Trophoblast cell (in vitro differentiated cells and primary cell): ENCODE results near the gene SYNGR2.

Source experiments
- DNase-seq, 2 donors: peaks; one replicate each; pipeline ENCODE4 v3.0.0-alpha.2; 2016
- H2AFZ ChIP-seq: 2 replicates; pipeline ENCODE4 v1.6.1; 2013; ENCODE audit warnings: low read length, moderate library complexity, mild to moderate bottlenecking; ENCODE audit not compliant: insufficient read depth, poor library complexity
- H2AK5ac ChIP-seq: 2 replicates; pipeline ENCODE4 v1.6.1; 2013; ENCODE audit warnings: mild to moderate bottlenecking, low read length
- H2BK120ac ChIP-seq: 2 replicates; pipeline ENCODE4 v1.6.1; 2013; ENCODE audit warnings: low read length, mild to moderate bottlenecking, moderate library complexity; ENCODE audit not compliant: insufficient read depth, poor library complexity
- H2BK12ac ChIP-seq: 2 replicates; pipeline ENCODE4 v1.6.1; 2013; ENCODE audit warnings: mild to moderate bottlenecking, low read length, moderate library complexity
- H2BK5ac ChIP-seq: 2 replicates; pipeline ENCODE4 v1.6.1; 2013; ENCODE audit warnings: low read length, low read depth, moderate library complexity, mild to moderate bottlenecking; ENCODE audit not compliant: poor library complexity
- H3K14ac ChIP-seq: 2 replicates; pipeline ENCODE4 v1.6.1; 2013; ENCODE audit warnings: mild to moderate bottlenecking, low read length
- H3K18ac ChIP-seq: 2 replicates; pipeline ENCODE4 v1.6.1; 2013; ENCODE audit warnings: mild to moderate bottlenecking, low read length
- H3K23ac ChIP-seq: 2 replicates; pipeline ENCODE4 v1.6.1; 2013; ENCODE audit warnings: low read length
- H3K27ac ChIP-seq: 2 replicates; pipeline ENCODE4 v1.5.1; 2013; ENCODE audit warnings: low read depth, mild to moderate bottlenecking, inconsistent platforms, low read length, moderate library complexity
- H3K27me3 ChIP-seq: 2 replicates; pipeline ENCODE4 v1.6.1; 2013; ENCODE audit warnings: inconsistent platforms, mild to moderate bottlenecking, low read length, moderate library complexity; ENCODE audit not compliant: insufficient read depth
- H3K36me3 ChIP-seq, 2 experiments: 1 replicate in 1 of 2; 2 replicates in 1 of 2; pipeline ENCODE4 v1.6.1; 2013; ENCODE audit warnings: low read length in 2 of 2, mild to moderate bottlenecking in 2 of 2, moderate library complexity in 1 of 2; ENCODE audit not compliant: insufficient read depth in 2 of 2, control insufficient read depth in 1 of 2
- H3K4ac ChIP-seq: 2 replicates; pipeline ENCODE4 v1.6.1; 2013; ENCODE audit warnings: low read depth, mild to moderate bottlenecking, low read length, moderate library complexity
- H3K4me1 ChIP-seq, 2 experiments: 1 replicate in 1 of 2; 2 replicates in 1 of 2; pipeline ENCODE4 v1.6.1; 2013; ENCODE audit warnings: low read length in 2 of 2, mild to moderate bottlenecking in 2 of 2, moderate library complexity in 1 of 2; ENCODE audit not compliant: insufficient read depth in 2 of 2, control insufficient read depth in 1 of 2
- H3K4me2 ChIP-seq: 2 replicates; pipeline ENCODE4 v1.6.1; 2013; ENCODE audit warnings: inconsistent platforms, mild to moderate bottlenecking, low read length, moderate library complexity
- H3K4me3 ChIP-seq: 2 replicates; pipeline ENCODE4 v1.5.1; 2013; ENCODE audit warnings: mild to moderate bottlenecking, low read depth, low read length, inconsistent platforms
- H3K79me1 ChIP-seq: one replicate; pipeline ENCODE4 v1.6.1; 2013; ENCODE audit warnings: low read length
- H3K79me2 ChIP-seq: 2 replicates; pipeline ENCODE4 v1.6.1; 2013; ENCODE audit warnings: low read length, mild to moderate bottlenecking; ENCODE audit not compliant: control insufficient read depth, insufficient read depth, poor library complexity
- H3K9ac ChIP-seq: 2 replicates; pipeline ENCODE4 v1.6.1; 2013; ENCODE audit warnings: mild to moderate bottlenecking, low read length
- H3K9me3 ChIP-seq: 2 replicates; pipeline ENCODE4 v1.6.1; 2013; ENCODE audit warnings: low read depth, mild to moderate bottlenecking, control low read depth, inconsistent platforms, low read length; ENCODE audit not compliant: insufficient read depth
- H4K12ac ChIP-seq: 2 replicates; pipeline ENCODE4 v1.6.1; 2013; ENCODE audit warnings: low read depth, mild to moderate bottlenecking, low read length, moderate library complexity
- H4K8ac ChIP-seq: 2 replicates; pipeline ENCODE4 v1.6.1; 2013; ENCODE audit warnings: low read depth, mild to moderate bottlenecking, low read length, moderate library complexity
- H4K91ac ChIP-seq: one replicate; pipeline ENCODE4 v1.6.1; 2013; ENCODE audit warnings: low read depth, mild to moderate bottlenecking, low read length, moderate library complexity
- WGBS: extraction: QIAGEN DNeasy Blood & Tissue Kit; methylation state at CpG from one replicate; pipeline ENCODE4 v1.1.7; 2013; ENCODE audit warnings: missing lambda C conversion rate; ENCODE audit not compliant: insufficient read length, insufficient coverage; ENCODE audit errors: extremely low coverage; 5-methylcytosine and 5-hydroxymethylcytosine counted together

The SYNGR2 gene

DNA sequence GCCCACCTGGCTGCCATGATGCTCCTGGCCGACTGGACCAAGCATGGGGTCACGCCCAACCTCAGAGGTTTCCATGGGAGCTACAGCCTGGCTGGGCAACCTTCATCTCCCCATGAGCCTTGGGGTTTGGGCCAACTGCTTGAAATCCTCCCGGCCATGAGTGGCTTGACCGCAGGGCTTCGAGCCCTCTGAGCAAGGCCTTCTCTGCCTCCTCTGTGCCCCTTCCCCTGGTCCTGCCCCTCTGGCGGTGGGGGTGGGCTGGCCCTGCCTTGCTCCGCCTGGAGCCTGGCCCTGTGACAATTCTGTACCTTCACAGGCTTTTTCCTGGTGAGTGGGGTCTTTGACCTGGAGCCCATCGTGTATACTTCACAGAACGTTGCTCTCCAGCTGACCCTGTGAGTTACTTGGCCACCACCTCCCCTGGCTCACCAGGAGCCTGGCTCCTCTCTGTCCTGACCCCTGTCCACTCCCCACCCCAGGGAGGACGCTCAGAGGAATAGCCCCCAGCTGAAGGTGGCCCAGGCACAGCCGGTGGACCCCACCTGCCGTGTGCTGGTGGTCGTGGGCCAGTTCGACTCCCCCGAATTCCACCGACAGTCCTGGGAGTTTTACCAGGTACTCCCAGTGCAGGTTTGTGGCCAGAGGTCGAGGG lies 36.9 kb downstream of the SYNGR2 start:
- Histone ChIP-seq H2AFZ (no peak overlapping the region), H3K14ac (no peak overlapping the region), H3K36me3 (peaks cover 3 to 10% of the 10 kb centered on the region in 2 experiments), H2BK5ac (no peak overlapping the region), H2AK5ac (no peak overlapping the region), H3K27me3 (no peaks in the 10 kb centered on the region), H3K79me2 (no peaks in the 10 kb centered on the region), H3K4ac (no peak overlapping the region), H3K4me2 (no peak overlapping the region), H4K91ac (no peak overlapping the region), H2BK12ac (no peak overlapping the region), H3K79me1 (no peaks in the 10 kb centered on the region), H3K27ac (no peak overlapping the region), H3K23ac (no peak overlapping the region), H3K9ac (no peak overlapping the region), H3K9me3 (peaks cover 4% of the 10 kb centered on the region), H4K8ac (no peak overlapping the region), H4K12ac (no peak overlapping the region), H3K4me3 (no peak overlapping the region), H3K4me1 (no peaks in the 10 kb centered on the region), H2BK120ac (no peak overlapping the region), H3K18ac (no peak overlapping the region)
- no CpG with 5 or more reads among the region's 17 CpGs for WGBS
- DNase-seq, result no peak

- Histone ChIP-seq H2BK120ac (no peak overlapping the region), H2BK12ac (no peak overlapping the region), H2AFZ (no peak overlapping the region), H3K4ac (no peak overlapping the region), H3K23ac (no peak overlapping the region), H4K91ac (no peak overlapping the region), H3K79me1 (no peaks in the 10 kb centered on the region), H4K12ac (no peak overlapping the region), H3K18ac (no peak overlapping the region), H2AK5ac (no peak overlapping the region), H4K8ac (no peak overlapping the region), H3K27ac (no peak overlapping the region), H3K14ac (no peak overlapping the region), H3K27me3 (no peaks in the 10 kb centered on the region), H3K4me3 (no peak overlapping the region), H3K9me3 (peaks cover 4% of the 10 kb centered on the region), H3K36me3 (peaks cover 3 to 10% of the 10 kb centered on the region in 2 experiments), H3K79me2 (no peaks in the 10 kb centered on the region), H3K4me2 (no peak overlapping the region), H3K4me1 (no peaks in the 10 kb centered on the region), H2BK5ac (no peak overlapping the region), H3K9ac (no peak overlapping the region)
- WGBS, result no CpG with 5 or more reads among the region's 7 CpGs
- DNase-seq, result no peak
Observed at GRCh38 chr17:78206298-78206697, 37.9 kb downstream of the SYNGR2 start.

- Histone ChIP-seq H3K27me3 (no peaks in the 10 kb centered on the region), H2BK120ac (no peak overlapping the region)
Observed at GRCh38 chr17:78208486-78208885, 40.1 kb downstream of the SYNGR2 start.

DNA sequence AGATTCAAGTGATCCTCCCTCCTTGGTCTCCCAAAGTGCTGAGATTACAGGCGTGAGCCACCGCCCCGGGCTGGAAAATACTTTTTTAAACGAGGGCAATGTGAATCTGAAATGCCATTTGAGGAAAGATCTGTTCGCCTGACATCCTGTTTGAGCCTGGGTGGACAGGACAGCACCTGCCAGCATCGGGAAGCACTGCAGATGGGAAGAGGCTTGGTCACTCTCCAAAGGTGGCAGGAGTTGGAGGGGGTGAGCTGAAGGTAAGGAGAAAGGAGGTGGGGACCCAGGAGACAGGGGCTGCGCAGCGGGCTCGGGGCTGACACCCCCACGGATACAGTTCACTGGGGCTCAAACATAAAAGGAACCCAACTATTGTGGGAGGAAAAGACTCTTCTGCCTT lies 41.7 kb downstream of the SYNGR2 start:
- H3K4ac ChIP-seq, result no peak overlapping the region
- no peak overlapping the region for H3K23ac ChIP-seq
- no CpG with 5 or more reads among the region's 10 CpGs for WGBS
- H2AFZ ChIP-seq, result no peak overlapping the region
- H3K27ac ChIP-seq, result no peak overlapping the region
- no peak overlapping the region for H4K8ac ChIP-seq
- peaks cover 4 to 6% of the 10 kb centered on the region in 2 experiments for H3K4me1 ChIP-seq
- H3K4me2 ChIP-seq, result no peak overlapping the region
- H3K79me2 ChIP-seq, result peaks cover 7% of the 10 kb centered on the region
- H3K14ac ChIP-seq, result no peak overlapping the region
- H4K12ac ChIP-seq, result no peak overlapping the region
- H3K9me3 ChIP-seq, result no peaks in the 10 kb centered on the region
- peaks cover 0 to 3% of the 10 kb centered on the region in 2 experiments for H3K36me3 ChIP-seq
- no peak overlapping the region for H2BK12ac ChIP-seq
- no peak overlapping the region for H2BK120ac ChIP-seq
- H3K4me3 ChIP-seq, result no peak overlapping the region
- no peak for DNase-seq
- peaks cover 4% of the 10 kb centered on the region for H3K79me1 ChIP-seq
- no peak overlapping the region for H2AK5ac ChIP-seq
- no peak overlapping the region for H3K18ac ChIP-seq
- no peak overlapping the region for H3K9ac ChIP-seq
- no peak overlapping the region for H4K91ac ChIP-seq
- no peak overlapping the region for H2BK5ac ChIP-seq
- no peaks in the 10 kb centered on the region for H3K27me3 ChIP-seq

More at GRCh38 chr17:78208486-78208885, 40.1 kb downstream of the SYNGR2 start:
- Histone ChIP-seq H2AK5ac (no peak overlapping the region), H3K18ac (no peak overlapping the region), H2BK12ac (no peak overlapping the region), H3K79me2 (no peaks in the 10 kb centered on the region), H3K79me1 (no peaks in the 10 kb centered on the region), H4K91ac (no peak overlapping the region), H3K27ac (no peak overlapping the region), H3K23ac (no peak overlapping the region), H3K4me1 (no peaks in the 10 kb centered on the region), H3K4me3 (no peak overlapping the region), H4K8ac (no peak overlapping the region), H3K9me3 (peaks cover 4% of the 10 kb centered on the region), H3K4ac (no peak overlapping the region), H3K36me3 (peaks cover 0 to 10% of the 10 kb centered on the region in 2 experiments), H4K12ac (no peak overlapping the region), H2AFZ (no peak overlapping the region), H3K4me2 (no peak overlapping the region), H3K9ac (no peak overlapping the region), H3K14ac (no peak overlapping the region), H2BK5ac (no peak overlapping the region)
- WGBS, result no CpG with 5 or more reads among the region's 3 CpGs
- no peak for DNase-seq
